GM12892 (cell line): ENCODE data around the gene GALNT13.

Experiments
- POLR2A ChIP-seq: IDR thresholded peaks from 2 replicates; pipeline ENCODE4 v1.6.1; 2011; ENCODE audit warnings: low read depth, low read length, control low read depth
- POLR2AphosphoS5 ChIP-seq: IDR thresholded peaks from 2 replicates; pipeline ENCODE4 v1.6.1; 2011; ENCODE audit warnings: low read depth, low read length, control low read depth
- TAF1 ChIP-seq: IDR thresholded peaks from 2 replicates; pipeline ENCODE4 v1.6.1; 2011; ENCODE audit warnings: low read depth, mild to moderate bottlenecking, control low read depth, low read length, borderline replicate concordance

GRCh38 chr2:154375579-154375931, 503.8 kb downstream of the GALNT13 start:
- TF ChIP-seq POLR2A (no peak), TAF1 (no peak), POLR2AphosphoS5 (no peak)
